ENCODE data around the gene EPB41L3. TPM values are rescaled to one million over a fixed set of nuclear protein-coding genes. Genes with fewer than 3 reads are reported as not detected.

EPB41L3 gene
- total RNA-seq, 1 experiment from 2014 or later: 0.36 TPM

DNA sequence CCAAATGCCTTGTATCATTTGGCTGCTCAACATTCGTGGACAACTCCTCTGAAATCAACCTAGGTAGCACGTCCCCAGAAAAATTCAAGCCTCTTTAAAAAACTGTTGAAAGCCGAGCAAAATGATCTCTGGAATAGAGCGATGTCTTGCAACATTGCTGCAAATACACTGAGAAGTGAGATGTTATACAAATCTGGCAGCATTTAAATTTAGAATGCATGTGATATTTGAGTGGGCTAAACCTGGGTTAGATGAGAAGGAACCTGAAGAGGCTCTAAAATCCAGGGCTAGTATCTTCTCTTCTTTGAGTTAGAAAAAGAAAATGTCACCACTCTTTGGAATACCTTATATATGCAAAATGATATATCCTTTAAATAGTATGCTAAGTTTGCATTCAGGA, 166.8 kb downstream of the EPB41L3 start:
- ATAC-seq (no peak), DNase-seq (ENCODE audit: low read depth, low spot score) (no peak)
- Histone ChIP-seq H3K36me3 (ENCODE audit: control insufficient read depth, insufficient read depth, low read length) (no peaks in the 10 kb centered on the region), H3K9me3 (ENCODE audit: control insufficient read depth, insufficient read depth, low read depth, low read length) (no peaks in the 10 kb centered on the region), H3K27ac (ENCODE audit: low read length) (no peak overlapping the region), H3K4me1 (ENCODE audit: control insufficient read depth, insufficient read depth, low read length) (no peaks in the 10 kb centered on the region), H3K4me3 (ENCODE audit: low read depth in 2 of 2, low read length in 2 of 2) (no peak overlapping the region), H3K27me3 (ENCODE audit: control insufficient read depth, insufficient read depth, low read length) (no peaks in the 10 kb centered on the region)
- in situ Hi-C loops (cut with HindIII; ENCODE audit: low pct_unique_long_range_greater_than_20kb, low sequenced_read_pairs): no loop called here
- TF ChIP-seq TCF7L2 (IDR thresholded peaks at IDR 0.05; ENCODE audit: low read depth, low read length): no peak
- TF ChIP-seq POLR2AphosphoS5 (IDR thresholded peaks at IDR 0.05; ENCODE audit: low read depth, low read length): no peak
- TF ChIP-seq CTCF (IDR thresholded peaks at IDR 0.05): no peak
- TF ChIP-seq SIN3A (IDR thresholded peaks at IDR 0.05; ENCODE audit: borderline replicate concordance, insufficient read depth, low read depth, low read length): no peak
- TF ChIP-seq REST (IDR thresholded peaks at IDR 0.05; ENCODE audit: insufficient read depth in 1 of 2, low read depth in 2 of 2, low read length in 1 of 2): no peak
- ChIA-PET POLR2A (no interaction called here), CTCF (no interaction called here)
- BruUV-seq (replicated peaks): no TSS peak
- intact Hi-C loops (cut with micrococcal nuclease; ENCODE audit: unreplicated experiment): no loop called here

DNA sequence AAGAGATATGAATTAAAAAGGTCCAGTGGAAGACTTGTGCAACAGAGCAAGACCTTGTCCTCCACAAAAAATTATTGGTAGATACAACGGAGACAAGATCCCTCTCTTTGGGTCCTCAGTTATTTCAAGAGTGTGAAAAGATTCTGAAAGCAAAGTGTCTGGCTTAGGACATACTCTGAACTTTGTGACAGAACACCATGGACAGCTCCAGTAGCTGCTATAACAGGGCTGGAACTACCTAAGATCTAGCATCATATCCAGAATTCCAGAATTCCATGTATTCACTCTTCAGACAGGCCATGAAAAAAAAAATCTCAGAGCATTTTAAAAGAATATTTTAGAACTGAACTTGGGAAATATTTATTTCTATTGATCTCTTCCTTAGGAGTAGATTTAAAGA, 173.5 kb downstream of the EPB41L3 start:
- in situ Hi-C loops (cut with HindIII; ENCODE audit: low pct_unique_long_range_greater_than_20kb, low sequenced_read_pairs): no loop called here

More for the DNA sequence above, 173.5 kb downstream of the EPB41L3 start:
- H3K4me1 ChIP-seq (ENCODE audit: control insufficient read depth, insufficient read depth, low read length): no peaks in the 10 kb centered on the region
- no TSS peak for BruUV-seq (replicated peaks)
- no peak overlapping the region for H3K4me3 ChIP-seq (ENCODE audit: low read depth in 2 of 2, low read length in 2 of 2)
- ChIA-PET POLR2A (no interaction called here), CTCF (no interaction called here)
- DNase-seq (ENCODE audit: low read depth, low spot score) (no peak), ATAC-seq (no peak)
- no peak overlapping the region for H3K27ac ChIP-seq (ENCODE audit: low read length)
- H3K36me3 ChIP-seq (ENCODE audit: control insufficient read depth, insufficient read depth, low read length): no peaks in the 10 kb centered on the region
- H3K9me3 ChIP-seq (ENCODE audit: control insufficient read depth, insufficient read depth, low read depth, low read length): no peaks in the 10 kb centered on the region
- TF ChIP-seq POLR2AphosphoS5 (IDR thresholded peaks at IDR 0.05; ENCODE audit: low read depth, low read length): no peak
- TF ChIP-seq SIN3A (IDR thresholded peaks at IDR 0.05; ENCODE audit: borderline replicate concordance, insufficient read depth, low read depth, low read length): no peak
- no peak for TF ChIP-seq CTCF (IDR thresholded peaks at IDR 0.05)
- TF ChIP-seq TCF7L2 (IDR thresholded peaks at IDR 0.05; ENCODE audit: low read depth, low read length): no peak
- peak; percentile 51 to 58; a peak in 3 of 4 replicates for TF ChIP-seq REST (IDR thresholded peaks at IDR 0.05; ENCODE audit: insufficient read depth in 1 of 2, low read depth in 2 of 2, low read length in 1 of 2)
- intact Hi-C loops (cut with micrococcal nuclease; ENCODE audit: unreplicated experiment): no loop called here
- H3K27me3 ChIP-seq (ENCODE audit: control insufficient read depth, insufficient read depth, low read length): 0 out of 2 replicates have a peak, but pooled peaks cover 2% of the 10 kb centered on the region
